Spleen (tissue), 13 donors: Measurements from ENCODE around the gene ZC3H4. TPM values are rescaled to one million over a fixed set of nuclear protein-coding genes. Genes with fewer than 3 reads are reported as not detected.

ENCODE experiments used
- DNase-seq: peaks from one replicate; pipeline ENCODE4 v3.0.0-alpha.2; 2020
- H3K27ac ChIP-seq, 8 donors: fragments of 200-600 bp; sonication (generic) in 7 of 8; 1 replicate in 4 of 8; 2 replicates in 4 of 8; pipeline versions ENCODE4 v1.5.0 to v1.8.0; 2016 to 2021; ENCODE audit warnings: inconsistent platforms in 4 of 8, mild to moderate bottlenecking in 4 of 8, moderate library complexity in 1 of 8
- H3K27me3 ChIP-seq, 7 donors: fragments of 200-600 bp; sonication (generic) in 6 of 7; replicated peaks in 1 of 7; 1 replicate in 4 of 7; 2 replicates in 3 of 7; pipeline versions ENCODE4 v1.5.0 to v1.8.0; 2016 to 2021; ENCODE audit warnings: inconsistent platforms in 3 of 7, mild to moderate bottlenecking in 1 of 7
- H3K36me3 ChIP-seq, 6 donors: fragments of 200-600 bp; sonication (generic) in 5 of 6; 1 replicate in 4 of 6; 2 replicates in 2 of 6; pipeline versions ENCODE4 v1.5.0 to v1.8.0; 2016 to 2021; ENCODE audit warnings: inconsistent platforms in 2 of 6
- H3K4me1 ChIP-seq, 6 donors: fragments of 200-600 bp; sonication (generic) in 5 of 6; 1 replicate in 3 of 6; 2 replicates in 3 of 6; pipeline versions ENCODE4 v1.5.0 to v1.8.0; 2016 to 2021; ENCODE audit warnings: inconsistent platforms in 3 of 6
- H3K4me3 ChIP-seq, 8 donors: fragments of 200-600 bp; sonication (generic) in 7 of 8; 1 replicate in 4 of 8; 2 replicates in 4 of 8; pipeline versions ENCODE4 v1.5.0 to v1.8.0; 2016 to 2021; ENCODE audit warnings: inconsistent platforms in 4 of 8, mild to moderate bottlenecking in 4 of 8, moderate library complexity in 2 of 8
- H3K9me3 ChIP-seq, 8 donors: fragments of 200-600 bp; sonication (generic) in 7 of 8; 1 replicate in 4 of 8; 2 replicates in 4 of 8; pipeline versions ENCODE4 v1.5.0 to v1.8.0; 2016 to 2021; ENCODE audit warnings: inconsistent platforms in 4 of 8
- POLR2A ChIP-seq, 3 donors: fragments of 450-650 bp; IDR thresholded peaks; one replicate each; pipeline ENCODE4 v1.5.1; 2017; ENCODE audit warnings: antibody characterized with exemption in 3 of 3, mild to moderate bottlenecking in 1 of 3
- POLR2AphosphoS5 ChIP-seq, 3 donors: sonication (generic); formaldehyde crosslinking; IDR thresholded peaks; one replicate each; pipeline ENCODE4 v1.5.1; 2017; ENCODE audit warnings: antibody characterized with exemption in 3 of 3
- WGBS, 5 donors: extraction: QIAGEN DNeasy Blood & Tissue Kit in 3 of 5; methylation state at CpG; one replicate each; pipeline versions ENCODE4 v1.1.5 to v1.1.7; 2013 to 2018; 5-methylcytosine and 5-hydroxymethylcytosine counted together
- intact Hi-C: fragments of 100-400 bp; cut with DNase I; formaldehyde crosslinking; loops from one replicate; pipeline ENCODE4 v1.15.0; 2023; ENCODE audit warnings: low total_unique reads
- long read RNA-seq, 2 donors: transcript quantifications; one replicate each; lab custom pipeline, GENCODE V29; 2026
- polyA plus RNA-seq, 3 donors: library from polyadenylated mRNA; stranded (reverse); fragments of 200-250 nt; gene quantifications; one replicate each; pipeline ENCODE4 v1.2.1, GENCODE V29; 2013
- total RNA-seq, 7 donors: library from RNA; depleted of rRNA in 3 of 7; stranded (reverse); fragments of >200 nt in 3 of 7; fragmentation: NEBNext Ultra II Directional in 4 of 7; extraction: Animal tissue kit (Norgen Biotek cat#: 25700) in 4 of 7; gene quantifications; one replicate each; pipeline versions ENCODE4 v1.1.0 to v1.2.1, GENCODE V29; 2016 to 2021
- TF ChIP-seq, protein P1 (sequence below), 11 experiments: fragments of 200-600 bp in 7 of 11; fragments of 450-650 bp in 4 of 11; sonication (generic) in 4 of 11; IDR thresholded peaks in 8 of 11; conservative IDR thresholded peaks in 3 of 11; 1 replicate in 7 of 11; 2 replicates in 4 of 11; pipeline versions ENCODE4 v1.4.0 to v1.8.0; 2016 to 2021; ENCODE audit warnings: antibody characterized with exemption in 11 of 11, inconsistent platforms in 4 of 11, mild to moderate bottlenecking in 1 of 11
- donor health status: healthy with polysubstance abuse.
- donor health status: DM: no; HTN: no; CAD: no; lungs with moderate emphysema.
- donor health status: DM: no; HTN: no; CAD: no.
- donor health status: Bipolar disorder and iron deficiency.
- donor health status: healthy.
- donor health status: DM: no; HTN: no; CAD: no.
- donor health status: DM: yes; HTN: yes; CAD: no.

Gene ZC3H4
- total RNA-seq (10 to 100 TPM; 26.8 to 68.7 (median 44.1) TPM), polyA plus RNA-seq (10 to 100 TPM in 1 of 3 donors, 1 to 10 TPM in 2; 6.0 to 14.2 (median 7.5) TPM)
- long read RNA-seq, donor 1, result 0 reads
- long read RNA-seq, donor 2, partial matches to known transcripts, result 0 of 1 reads
- long read RNA-seq, donor 2, other reads (novel, unspliced or antisense), result 0 of 1 reads

GRCh38 chr19:47112997-47113849, at the start of gene ZC3H4:
TSS of gene ZC3H4 (minus strand) at chr19:47113776. CDS start at chr19:47112584, 1,192 bp downstream.
- H3K4me3 ChIP-seq, result peak within 1 kb of the TSS; percentile 62 to 93 (median 81)
- peak within 1 kb of the TSS; percentile 99 to 100 (median 100) for H3K27ac ChIP-seq
- peaks cover 0 to 8% (median 0%) of the 10 kb centered on the region in 6 donors for H3K36me3 ChIP-seq
- TF ChIP-seq, protein P1, sequence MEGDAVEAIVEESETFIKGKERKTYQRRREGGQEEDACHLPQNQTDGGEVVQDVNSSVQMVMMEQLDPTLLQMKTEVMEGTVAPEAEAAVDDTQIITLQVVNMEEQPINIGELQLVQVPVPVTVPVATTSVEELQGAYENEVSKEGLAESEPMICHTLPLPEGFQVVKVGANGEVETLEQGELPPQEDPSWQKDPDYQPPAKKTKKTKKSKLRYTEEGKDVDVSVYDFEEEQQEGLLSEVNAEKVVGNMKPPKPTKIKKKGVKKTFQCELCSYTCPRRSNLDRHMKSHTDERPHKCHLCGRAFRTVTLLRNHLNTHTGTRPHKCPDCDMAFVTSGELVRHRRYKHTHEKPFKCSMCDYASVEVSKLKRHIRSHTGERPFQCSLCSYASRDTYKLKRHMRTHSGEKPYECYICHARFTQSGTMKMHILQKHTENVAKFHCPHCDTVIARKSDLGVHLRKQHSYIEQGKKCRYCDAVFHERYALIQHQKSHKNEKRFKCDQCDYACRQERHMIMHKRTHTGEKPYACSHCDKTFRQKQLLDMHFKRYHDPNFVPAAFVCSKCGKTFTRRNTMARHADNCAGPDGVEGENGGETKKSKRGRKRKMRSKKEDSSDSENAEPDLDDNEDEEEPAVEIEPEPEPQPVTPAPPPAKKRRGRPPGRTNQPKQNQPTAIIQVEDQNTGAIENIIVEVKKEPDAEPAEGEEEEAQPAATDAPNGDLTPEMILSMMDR (IDR thresholded peaks at IDR 0.05 in 8 of 11, conservative IDR thresholded peaks at IDR 0.05 in 3 of 11), result peak in 3 of 11 experiments; percentile 5 to 11 (median 10)
- TF ChIP-seq POLR2A (IDR thresholded peaks at IDR 0.05) (peak; percentile 14 to 74 (median 37)), POLR2AphosphoS5 (IDR thresholded peaks at IDR 0.05) (peak; percentile 95 to 98 (median 97))
- no peaks in the 10 kb centered on the region for H3K27me3 ChIP-seq
- WGBS, 5 donors, result 0 to 1% (median 0%) methylated on average over 59 of the region's 59 CpGs
- intact Hi-C loops, result no loop called here
- peak; percentile 100 for DNase-seq
- no peaks in the 10 kb centered on the region for H3K9me3 ChIP-seq
- H3K4me1 ChIP-seq, result peaks cover 24 to 39% (median 29%) of the 10 kb centered on the region in 6 donors

GRCh38 chr19:47161876-47162489, 48.4 kb upstream of the ZC3H4 start:
- WGBS, 5 donors, result 67 to 87% (median 83%) methylated on average over 3 of the region's 3 CpGs
- H3K4me1 ChIP-seq, result peaks cover 31 to 59% (median 43%) of the 10 kb centered on the region in 6 donors
- no peak for DNase-seq
- H3K27ac ChIP-seq, result peak overlapping the region in 4 of 8 donors; percentile 26 to 91 (median 82)
- intact Hi-C loops, result no loop called here
- H3K27me3 ChIP-seq, result no peaks in the 10 kb centered on the region
- H3K4me3 ChIP-seq, result no peak overlapping the region
- H3K9me3 ChIP-seq, result no peaks in the 10 kb centered on the region
- no peak for TF ChIP-seq POLR2A (IDR thresholded peaks at IDR 0.05)
- TF ChIP-seq, protein P1 (IDR thresholded peaks at IDR 0.05 in 8 of 11, conservative IDR thresholded peaks at IDR 0.05 in 3 of 11), result no peak
- no peak for TF ChIP-seq POLR2AphosphoS5 (IDR thresholded peaks at IDR 0.05)
- peaks cover 0 to 83% (median 9%) of the 10 kb centered on the region in 6 donors for H3K36me3 ChIP-seq

- no peak for DNase-seq
- no peaks in the 10 kb centered on the region for H3K27me3 ChIP-seq
- peak overlapping the region in 1 of 8 donors; percentile 39 for H3K4me3 ChIP-seq
- H3K9me3 ChIP-seq, result no peaks in the 10 kb centered on the region
- TF ChIP-seq, protein P1 (IDR thresholded peaks at IDR 0.05 in 8 of 11, conservative IDR thresholded peaks at IDR 0.05 in 3 of 11), result no peak
- TF ChIP-seq POLR2AphosphoS5 (IDR thresholded peaks at IDR 0.05), result no peak
- no peak for TF ChIP-seq POLR2A (IDR thresholded peaks at IDR 0.05)
- peaks cover 46 to 89% (median 68%) of the 10 kb centered on the region in 6 donors for H3K4me1 ChIP-seq
- 64 to 76% (median 73%) methylated on average over 7 of the region's 7 CpGs for WGBS, 5 donors
- intact Hi-C loops, result no loop called here
- H3K36me3 ChIP-seq, result peaks cover 0 to 85% (median 22%) of the 10 kb centered on the region in 6 donors
- H3K27ac ChIP-seq, result peak overlapping the region; percentile 76 to 91 (median 82)
These were observed 45.4 kb upstream of the ZC3H4 start for GRCh38 chr19:47158879-47159503.
